Superior temporal gyrus (tissue), 1 donor: ENCODE results near the gene TMEM109.

Experiments used
- DNase-seq: peaks from one replicate; pipeline ENCODE4 v3.0.0-alpha.2; 2016; ENCODE audit errors: extremely low spot score

The TMEM109 gene, protein sequence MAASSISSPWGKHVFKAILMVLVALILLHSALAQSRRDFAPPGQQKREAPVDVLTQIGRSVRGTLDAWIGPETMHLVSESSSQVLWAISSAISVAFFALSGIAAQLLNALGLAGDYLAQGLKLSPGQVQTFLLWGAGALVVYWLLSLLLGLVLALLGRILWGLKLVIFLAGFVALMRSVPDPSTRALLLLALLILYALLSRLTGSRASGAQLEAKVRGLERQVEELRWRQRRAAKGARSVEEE

DNA sequence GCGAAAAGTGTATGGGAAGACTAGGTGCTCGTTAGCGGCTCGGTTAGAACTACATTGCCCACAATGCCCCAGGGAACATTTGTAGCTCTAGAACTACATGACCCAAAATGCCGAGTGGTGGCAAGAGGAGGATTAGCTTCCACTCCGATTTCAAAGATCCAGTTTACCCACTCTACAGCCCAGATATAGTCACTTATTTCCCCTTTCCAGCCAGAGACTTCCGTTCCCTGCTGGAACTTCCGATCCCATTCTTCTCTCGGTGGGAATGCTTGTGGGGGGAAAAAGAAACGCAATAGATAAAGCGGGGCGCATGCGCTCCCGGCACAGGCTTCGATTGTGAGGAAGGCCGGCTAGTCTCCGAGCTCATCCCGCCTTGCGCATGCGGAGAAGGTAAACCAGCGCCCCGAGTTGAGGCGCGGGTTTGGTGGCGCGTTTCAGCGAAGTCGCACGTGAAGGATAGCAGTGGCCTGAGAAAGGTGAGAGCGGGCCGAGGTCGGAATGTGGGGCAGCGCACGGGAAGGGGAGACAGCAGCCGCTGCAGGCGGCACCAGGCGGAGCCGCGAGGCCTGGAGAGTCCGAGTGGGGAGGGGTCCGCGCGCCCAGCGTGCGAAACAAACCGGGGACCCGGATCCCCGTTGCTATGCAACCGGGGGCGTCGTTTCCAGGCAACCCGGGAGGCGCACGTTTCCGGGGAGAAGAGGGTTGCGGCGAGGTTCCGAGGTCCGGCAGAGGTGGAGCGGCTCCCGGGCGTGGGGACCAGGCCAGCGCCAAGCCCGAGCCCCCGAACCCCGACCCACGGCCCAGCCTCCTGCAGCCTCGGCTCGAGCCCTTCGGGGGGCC is at the start of gene TMEM109:
TMEM109 (plus strand) TSS at position 366 of the 840 bp plus-strand sequence. CDS start 5,536 bp downstream, outside the sequence.
- peak; percentile 98 for DNase-seq

DNA sequence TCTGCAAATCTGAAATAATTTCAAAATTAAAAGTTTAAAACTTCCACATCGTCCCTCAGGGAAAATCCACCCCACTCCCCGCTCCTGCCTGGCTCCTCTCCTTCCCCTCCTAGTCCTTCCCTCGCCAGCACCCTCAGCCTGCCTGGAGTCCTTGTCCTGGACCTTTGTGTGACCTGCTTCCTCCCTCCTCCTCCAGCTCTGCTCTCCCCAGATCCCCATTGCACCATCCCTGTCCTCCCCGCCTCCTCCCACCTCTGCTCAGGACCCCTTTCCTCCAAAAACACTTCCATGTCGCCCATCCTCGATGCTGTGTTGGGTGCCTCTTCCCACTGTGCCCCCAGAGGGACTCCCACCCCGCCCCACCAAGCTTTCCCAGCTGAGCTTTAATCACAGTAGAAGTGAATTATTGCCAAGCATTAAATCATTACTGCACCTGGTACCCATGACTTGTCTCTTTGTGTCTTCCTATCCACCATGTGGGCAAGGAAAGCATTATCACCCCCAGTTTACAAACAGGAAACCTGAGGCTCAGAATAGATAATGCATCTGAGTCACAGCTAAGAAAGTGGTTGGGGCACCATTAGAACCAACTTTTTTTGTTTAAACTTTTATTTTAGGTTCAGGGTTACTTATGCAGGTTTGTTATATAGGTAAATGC is 49.0 kb upstream of the TMEM109 start:
- no peak for DNase-seq

DNA sequence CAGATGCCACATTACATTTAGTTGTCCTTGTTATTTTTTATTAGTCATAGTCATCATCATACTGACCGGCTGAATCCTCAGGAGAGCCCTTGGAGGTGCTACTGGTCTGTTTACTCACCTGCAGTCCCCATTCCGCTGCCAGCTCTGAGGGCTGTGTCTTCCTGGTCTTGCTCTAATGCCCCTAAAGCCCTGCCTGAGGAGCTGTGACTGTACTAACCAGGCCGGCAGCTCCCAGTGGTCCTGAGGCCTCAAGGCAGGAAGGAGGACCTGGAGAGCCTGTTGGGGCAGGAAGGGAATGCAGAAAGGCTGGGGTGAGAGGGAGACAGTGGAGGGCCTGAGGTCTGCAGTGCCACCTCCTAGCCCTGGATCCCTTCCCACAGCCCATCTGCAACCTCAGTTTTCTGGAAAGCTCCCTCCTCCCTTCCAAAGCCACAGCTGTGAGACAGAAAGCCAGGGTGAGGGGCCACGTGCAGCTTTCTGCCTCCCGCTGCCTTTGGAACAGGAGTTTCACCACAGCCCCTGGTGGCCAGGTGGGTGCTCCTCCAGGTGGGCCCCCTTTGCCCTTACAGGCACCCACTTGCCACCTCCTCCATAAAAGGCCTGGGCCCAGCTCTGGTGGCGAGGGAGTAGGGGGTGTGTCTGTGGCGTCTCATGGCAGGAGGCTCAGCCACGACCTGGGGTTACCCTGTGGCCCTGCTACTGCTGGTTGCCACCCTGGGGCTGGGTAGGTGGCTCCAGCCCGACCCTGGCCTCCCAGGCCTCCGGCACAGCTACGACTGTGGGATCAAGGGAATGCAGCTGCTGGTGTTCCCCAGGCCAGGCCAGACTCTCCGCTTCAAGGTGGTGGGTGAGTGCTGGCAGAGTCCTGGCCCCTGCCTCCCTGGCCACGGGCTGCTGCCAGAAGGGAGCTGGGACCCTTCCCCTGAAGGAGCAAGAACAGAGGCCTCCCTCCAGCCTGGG is 46.8 kb upstream of the TMEM109 start, which contains the start of gene ZP1:
ZP1 (plus strand) TSS at position 632 of the 960 bp plus-strand sequence; CDS start at position 652, 20 bp downstream.
- DNase-seq = no peak

DNA sequence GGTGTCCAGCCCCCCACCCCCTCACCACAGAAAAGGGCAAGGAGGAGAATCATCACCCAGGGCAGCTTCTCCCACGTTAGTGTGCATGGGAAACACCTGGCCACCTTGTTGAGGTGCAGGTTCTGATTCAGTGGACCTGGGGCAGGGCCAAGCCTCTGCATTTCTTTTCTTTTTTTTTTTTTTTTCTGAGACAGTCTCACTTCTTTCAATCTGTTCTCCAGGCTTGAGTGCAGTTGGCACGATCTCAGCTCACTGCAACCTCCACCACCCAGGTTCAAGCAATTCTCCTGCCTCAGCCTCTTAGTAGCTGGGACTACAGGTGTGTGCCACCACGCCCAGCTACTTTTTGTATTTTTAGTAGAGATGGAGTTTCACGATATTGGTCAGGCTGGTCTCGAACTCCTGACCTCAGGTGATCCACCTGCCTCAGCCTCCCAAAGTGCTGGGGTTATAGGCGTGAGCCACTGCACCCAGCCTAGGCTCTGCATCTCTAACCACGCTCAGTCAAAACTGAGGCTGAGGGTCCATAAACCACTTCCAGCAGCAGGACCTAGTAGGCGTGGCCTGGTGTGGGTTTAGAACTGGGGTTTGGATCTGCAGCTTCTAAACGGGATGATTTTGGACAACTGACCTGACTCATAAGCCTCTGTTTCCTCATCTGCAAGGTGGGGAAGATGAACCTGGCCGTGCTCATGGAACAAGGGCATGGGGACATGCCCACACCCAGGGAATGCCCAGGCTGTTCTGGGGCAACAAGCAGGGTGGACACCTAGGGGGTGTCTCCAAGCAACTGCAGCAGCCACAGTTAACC is 45.9 kb upstream of the TMEM109 start:
- DNase-seq = no peak

DNA sequence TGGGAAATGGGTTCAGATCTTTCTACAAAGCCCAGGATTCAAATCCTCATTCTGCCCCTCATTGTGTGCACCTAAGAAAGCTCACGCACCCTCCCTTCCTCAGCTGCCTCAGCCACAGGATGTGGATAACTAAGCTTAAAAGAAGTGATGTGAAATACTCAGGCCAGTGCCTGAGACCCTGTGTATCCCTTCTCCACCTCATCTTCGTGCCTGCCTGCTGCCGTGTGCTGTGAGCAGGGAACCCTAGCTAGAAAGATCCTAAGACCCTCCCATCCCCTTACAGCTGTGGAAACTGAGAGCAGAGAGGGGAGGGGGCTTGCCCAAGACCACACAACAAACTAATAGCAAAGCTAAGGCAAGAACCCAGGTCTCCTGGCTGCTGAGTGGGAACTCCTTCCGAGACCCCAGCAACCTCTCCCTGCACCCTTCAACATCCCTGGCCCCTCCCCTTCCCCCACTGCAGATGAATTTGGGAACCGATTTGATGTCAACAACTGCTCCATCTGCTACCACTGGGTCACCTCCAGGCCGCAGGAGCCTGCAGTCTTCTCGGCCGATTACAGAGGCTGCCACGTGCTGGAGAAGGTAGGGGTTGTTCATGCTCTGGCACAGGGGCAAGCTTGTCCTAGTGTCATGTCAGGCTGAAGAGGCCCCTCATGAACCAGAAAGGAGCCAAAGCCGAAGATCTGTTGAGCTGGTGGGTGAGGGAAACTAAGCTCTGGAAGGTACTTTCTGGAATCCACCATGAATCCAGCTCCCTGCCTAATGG is 45.1 kb upstream of the TMEM109 start:
- DNase-seq = no peak

DNA sequence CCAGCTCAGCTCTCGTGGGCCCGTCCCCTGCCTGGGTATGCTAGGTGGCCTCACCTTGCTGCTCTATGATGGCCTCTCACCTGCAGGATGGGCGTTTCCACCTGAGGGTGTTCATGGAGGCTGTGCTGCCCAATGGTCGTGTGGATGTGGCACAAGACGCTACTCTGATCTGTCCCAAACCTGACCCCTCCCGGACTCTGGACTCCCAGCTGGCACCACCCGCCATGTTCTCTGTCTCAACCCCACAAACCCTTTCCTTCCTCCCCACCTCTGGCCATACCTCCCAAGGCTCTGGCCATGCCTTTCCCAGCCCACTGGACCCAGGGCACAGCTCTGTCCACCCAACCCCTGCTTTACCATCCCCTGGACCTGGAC is 44.5 kb upstream of the TMEM109 start:
- no peak for DNase-seq

DNA sequence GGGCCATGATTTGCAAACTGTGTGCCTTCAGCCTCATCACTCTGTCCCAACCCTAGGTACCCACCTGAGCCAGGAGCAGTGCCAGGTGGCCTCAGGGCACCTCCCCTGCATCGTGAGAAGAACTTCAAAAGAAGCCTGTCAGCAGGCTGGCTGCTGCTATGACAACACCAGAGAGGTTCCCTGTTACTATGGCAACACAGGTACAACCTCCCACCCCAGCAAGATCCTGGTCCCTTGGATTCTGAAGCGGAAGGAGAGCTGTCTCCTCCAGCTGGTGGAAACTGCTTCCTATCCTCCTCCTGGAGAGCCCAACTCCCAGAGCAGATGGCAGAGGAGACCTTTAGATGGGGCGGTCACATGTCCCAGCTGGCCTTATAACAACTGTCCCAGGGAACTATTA is 43.7 kb upstream of the TMEM109 start:
- no peak for DNase-seq

DNA sequence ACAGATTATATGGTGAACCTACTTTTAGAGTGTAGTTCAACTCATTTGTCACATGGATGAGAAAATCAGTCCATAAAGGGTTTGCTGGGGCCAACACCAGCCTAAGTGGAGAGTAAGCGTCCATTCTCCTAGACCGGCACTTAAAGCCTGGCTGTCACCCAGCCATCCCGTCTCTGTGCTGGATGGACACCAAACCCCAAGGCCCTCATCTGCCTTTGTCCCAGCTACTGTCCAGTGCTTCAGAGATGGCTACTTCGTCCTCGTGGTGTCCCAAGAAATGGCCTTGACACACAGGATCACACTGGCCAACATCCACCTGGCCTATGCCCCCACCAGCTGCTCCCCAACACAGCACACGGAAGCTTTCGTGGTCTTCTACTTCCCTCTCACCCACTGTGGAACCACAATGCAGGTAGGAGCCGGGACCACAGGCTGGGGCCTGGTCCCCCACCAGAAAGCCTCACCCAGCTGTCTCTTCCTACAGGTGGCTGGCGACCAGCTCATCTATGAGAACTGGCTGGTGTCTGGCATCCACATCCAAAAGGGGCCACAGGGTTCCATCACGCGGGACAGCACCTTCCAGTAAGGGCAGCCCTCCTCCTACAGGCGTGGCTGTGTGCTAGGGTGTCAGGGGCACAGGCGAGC is 43.1 kb upstream of the TMEM109 start:
- DNase-seq = no peak

DNA sequence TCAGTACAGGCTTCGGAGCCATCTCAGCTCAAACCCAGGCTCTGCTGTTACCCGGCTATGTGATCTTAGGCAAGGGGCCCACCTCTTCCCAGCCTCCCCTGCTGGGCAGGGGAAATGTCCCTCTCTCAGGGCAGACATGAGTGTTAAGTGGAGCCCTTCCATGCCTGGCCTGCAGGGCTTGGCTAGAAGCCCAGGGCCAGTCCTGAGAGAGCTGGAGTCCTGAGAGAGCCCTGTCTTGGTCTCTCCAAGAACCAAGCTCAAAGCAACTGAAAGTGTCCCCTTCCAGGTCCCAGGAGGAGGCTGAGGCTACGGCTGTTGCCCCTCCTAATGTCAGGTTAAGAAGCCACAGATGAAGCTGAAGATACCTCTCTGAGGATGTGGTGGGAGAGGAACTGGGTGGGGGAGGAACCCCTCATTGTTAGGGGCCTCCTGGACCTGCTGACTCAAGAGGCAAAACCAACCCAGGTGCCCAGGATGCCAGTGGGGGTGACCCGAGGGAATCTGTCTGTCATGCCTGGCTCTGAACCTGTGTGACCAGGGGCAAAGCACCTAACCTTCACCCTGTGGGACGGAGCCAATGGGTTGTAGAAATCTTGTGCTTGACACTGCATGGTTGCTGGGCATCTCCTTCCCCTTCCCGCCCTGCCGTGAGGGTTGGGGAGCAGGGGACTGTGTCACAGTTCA is 42.4 kb upstream of the TMEM109 start:
- DNase-seq = no peak

DNA sequence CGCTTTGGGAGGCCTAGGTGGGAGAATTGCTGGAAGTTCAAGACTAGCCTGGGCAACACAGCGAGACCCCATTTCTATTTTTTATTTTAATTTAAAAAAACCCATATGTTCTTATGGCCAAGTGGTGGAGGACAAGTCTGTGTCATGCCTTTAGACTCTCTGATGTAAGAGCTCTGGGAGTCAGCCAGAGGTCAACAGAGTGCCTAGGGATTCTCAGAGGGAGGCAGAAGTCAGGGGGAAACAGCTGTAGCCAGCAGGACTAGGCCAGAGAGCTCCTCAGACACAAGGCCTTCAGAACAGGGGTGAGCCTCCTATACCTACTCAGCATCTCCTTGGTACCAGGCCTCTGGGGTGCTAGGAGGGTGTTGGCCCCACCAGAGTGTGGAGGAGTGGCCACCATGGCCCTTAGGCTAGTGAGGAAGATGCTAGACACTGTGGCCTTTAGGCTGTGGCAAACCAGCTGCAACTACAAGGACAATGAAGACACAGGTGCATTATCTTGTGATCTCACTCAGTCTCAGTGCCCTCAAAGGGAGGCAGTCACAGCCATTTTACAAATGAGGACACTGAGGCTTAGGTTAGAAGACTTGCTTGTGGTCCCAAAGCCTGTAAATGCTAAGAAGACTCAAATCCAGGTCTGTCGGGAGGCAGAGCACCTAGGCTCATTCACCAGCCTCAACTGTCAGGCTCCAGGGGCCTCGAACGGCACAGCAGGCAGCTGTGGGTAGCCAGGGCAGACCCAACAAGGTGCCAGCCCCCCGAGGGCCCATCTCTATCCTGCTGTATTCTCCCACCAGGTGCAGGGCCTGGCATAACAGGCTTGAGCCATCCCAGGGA is 41.6 kb upstream of the TMEM109 start:
- DNase-seq = no peak

DNA sequence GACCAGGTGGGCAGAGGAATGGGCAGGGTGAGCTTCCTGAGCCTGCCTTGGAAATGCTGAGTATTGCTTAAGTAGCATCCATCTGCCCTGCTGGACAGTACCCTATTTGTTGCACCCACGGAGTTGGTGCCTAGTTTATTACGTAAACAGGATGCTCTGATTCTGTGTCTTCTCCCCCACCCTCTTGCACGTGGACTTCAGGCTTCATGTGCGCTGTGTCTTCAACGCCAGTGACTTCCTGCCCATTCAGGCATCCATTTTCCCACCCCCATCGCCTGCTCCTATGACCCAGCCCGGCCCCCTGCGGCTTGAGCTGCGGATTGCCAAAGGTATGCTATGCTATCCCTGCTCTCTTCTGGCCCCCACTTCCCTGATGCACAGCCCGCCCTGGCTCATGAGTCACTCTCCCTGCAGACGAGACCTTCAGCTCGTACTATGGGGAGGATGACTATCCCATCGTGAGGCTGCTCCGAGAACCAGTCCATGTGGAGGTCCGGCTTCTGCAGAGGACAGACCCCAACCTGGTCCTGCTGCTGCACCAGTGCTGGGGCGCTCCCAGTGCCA is 40.9 kb upstream of the TMEM109 start:
- DNase-seq = no peak

DNA sequence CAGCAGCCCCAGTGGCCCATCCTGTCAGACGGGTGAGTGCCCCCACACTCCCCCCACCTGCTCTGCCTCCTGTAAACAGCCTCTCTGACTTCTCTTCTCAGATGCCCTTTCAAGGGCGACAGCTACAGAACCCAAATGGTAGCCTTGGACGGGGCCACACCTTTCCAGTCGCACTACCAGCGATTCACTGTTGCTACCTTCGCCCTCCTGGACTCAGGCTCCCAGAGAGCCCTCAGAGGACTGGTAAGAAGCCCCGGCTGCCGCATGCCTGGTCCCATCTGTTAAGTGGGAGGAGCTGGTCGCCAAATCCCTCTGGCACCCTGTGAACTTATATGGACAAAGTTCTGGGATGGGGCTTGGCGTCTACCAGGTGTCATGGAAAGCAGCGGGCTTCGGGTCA is 40.4 kb upstream of the TMEM109 start:
- no peak for DNase-seq

DNA sequence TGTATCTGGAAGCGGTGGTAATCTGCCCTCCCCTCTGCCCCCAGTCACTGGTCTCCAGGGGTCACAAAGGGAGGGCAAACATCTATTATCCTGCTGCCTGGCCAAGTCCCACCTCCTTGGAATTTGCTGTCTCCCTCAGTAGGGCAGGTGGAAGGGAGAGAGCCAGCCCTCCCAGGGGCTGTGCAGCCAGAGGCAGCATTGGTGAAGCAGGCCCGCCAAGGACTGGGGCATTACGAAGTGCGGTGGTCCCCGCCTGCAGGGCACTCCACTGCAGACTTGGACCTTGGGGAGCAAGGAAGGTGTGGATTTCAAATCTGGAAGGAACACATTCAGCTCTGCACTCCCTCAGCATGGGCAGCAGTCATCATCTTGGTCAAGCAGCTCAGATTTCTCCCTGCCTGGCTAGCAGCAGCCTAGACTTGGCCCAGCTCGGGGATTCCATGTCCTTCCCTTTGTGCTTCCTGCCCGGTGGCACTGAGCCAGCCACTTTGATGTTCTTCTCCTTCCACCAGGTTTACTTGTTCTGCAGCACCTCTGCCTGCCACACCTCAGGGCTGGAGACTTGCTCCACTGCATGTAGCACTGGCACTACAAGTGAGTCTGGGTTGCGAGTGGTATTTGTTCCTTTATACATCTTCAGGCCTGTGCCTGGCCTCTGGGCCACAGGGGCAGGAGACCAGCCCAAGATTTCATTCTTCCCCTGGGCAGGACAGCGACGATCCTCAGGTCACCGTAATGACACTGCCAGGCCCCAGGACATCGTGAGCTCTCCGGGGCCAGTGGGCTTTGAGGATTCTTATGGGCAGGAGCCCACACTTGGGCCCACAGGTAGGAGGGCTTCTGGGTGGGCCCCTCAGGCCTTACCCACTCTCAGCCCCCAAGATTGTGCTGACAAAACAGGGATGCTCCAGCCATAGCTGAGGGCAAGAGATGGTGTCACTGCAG is 39.3 kb upstream of the TMEM109 start:
- no peak for DNase-seq

DNA sequence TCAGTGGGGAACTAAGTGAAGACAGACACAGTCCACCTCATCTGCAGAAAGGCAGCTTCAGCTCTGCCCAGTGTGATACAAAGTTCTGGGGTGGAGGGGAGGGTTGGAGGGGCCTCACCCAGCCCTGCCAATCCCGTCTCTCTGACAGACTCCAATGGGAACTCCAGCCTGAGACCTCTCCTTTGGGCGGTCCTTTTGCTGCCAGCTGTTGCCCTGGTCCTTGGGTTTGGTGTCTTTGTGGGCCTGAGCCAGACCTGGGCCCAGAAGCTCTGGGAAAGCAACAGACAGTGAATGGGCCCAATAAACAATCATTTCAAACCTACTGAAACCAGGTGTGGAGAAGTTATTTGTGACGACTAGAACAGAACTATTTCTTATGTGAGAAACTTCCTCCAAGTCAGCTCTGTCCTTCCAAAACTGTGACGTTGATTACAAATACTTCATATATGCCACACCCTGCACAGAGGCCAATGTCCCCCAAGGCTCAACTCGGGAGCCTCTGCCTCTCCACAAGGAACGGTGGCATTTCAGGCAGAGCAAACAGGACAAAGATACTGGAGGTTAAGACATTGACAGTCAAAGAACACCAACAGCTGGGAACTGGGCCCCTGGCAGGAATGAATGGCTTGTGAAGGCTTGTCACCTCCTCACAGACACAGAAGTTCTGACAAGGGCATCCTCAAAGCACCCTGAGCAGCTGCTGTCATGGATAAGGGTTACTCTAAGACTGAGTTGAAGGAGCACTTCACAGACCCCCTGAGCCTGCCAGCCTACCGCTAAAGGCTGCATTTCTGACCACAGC is 38.4 kb upstream of the TMEM109 start:
- no peak for DNase-seq

DNA sequence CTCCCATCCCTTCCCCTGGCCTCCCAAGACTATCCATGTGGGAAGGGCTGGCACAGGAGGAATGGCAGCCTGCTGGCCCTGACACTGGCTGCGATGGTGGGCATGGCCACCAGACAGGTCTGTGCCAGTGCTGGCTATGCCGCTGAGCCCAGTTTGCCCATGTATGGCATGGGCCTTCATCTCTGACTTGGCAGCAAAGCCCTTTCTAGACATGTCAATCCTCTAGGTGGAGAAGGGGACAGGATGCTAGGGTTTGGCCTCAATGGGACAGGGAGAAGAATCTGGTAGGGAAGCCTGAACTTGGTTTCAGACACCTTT is 37.8 kb upstream of the TMEM109 start:
- no peak for DNase-seq
